ENCODE measurements around the gene SLC27A5. TPM values are rescaled to one million over a fixed set of nuclear protein-coding genes. Genes with fewer than 3 reads are reported as not detected.
"Not testable (repeated sequence)": the region's sequence is repeated elsewhere in the genome, so short reads cannot be mapped to it uniquely, and the experiment has no call there.

SLC27A5 gene
- polyA plus RNA-seq, 1 of the 3 experiments (the other 2 are of a cell fraction): 57.3 TPM

GRCh38 chr19:58510084-58510862, 1.5 kb downstream of the SLC27A5 start:
- TF ChIP-seq SMC3 (IDR thresholded peaks at IDR 0.05; ENCODE audit: low read depth, low read length) (no peak), FOXJ3 (CRISPR knock-in tag; IDR thresholded peaks at IDR 0.05) (no peak), CHD2 (IDR thresholded peaks at IDR 0.05; ENCODE audit: low read length, partially characterized antibody) (no peak), TCF12 (IDR thresholded peaks at IDR 0.05) (no peak)
- Histone ChIP-seq H3K4me3 (ENCODE audit: low read depth in 2 of 2, low read length in 1 of 2) (no peak overlapping the region), H3K36me3 (replicated peaks in 1 of 2; ENCODE audit: control insufficient read depth in 1 of 2, insufficient read depth in 2 of 2, low read length in 1 of 2) (peaks cover 6 to 9% of the 10 kb centered on the region in 2 experiments), H3K27ac (ENCODE audit: low read depth in 2 of 2, low read length in 1 of 2) (no peak overlapping the region), H3K9me3 (no peaks in the 10 kb centered on the region), H3K27me3 (ENCODE audit: insufficient read depth) (no peaks in the 10 kb centered on the region), H3K79me2 (ENCODE audit: insufficient read depth) (peaks cover 18% of the 10 kb centered on the region), H3K9ac (no peak overlapping the region), H3K4me1 (ENCODE audit: control insufficient read depth in 1 of 2, insufficient read depth in 2 of 2, low read depth in 1 of 2, low read length in 1 of 2) (peaks cover 0 to 10% of the 10 kb centered on the region in 2 experiments; a peak in 1 of 4 replicates), H3K9me2 (no peaks in the 10 kb centered on the region), H4K20me1 (ENCODE audit: insufficient read depth) (no peaks in the 10 kb centered on the region), H3K4me2 (no peak overlapping the region), H2AFZ (ENCODE audit: low read depth) (no peak overlapping the region), H3F3A (replicated peaks; ENCODE audit: insufficient read depth) (peaks cover 4% of the 10 kb centered on the region)
- POLR2A ChIA-PET: no interaction called here
- DNase-seq: no peak
- CTCF ChIA-PET: interaction anchor here (6.9 kb wide), 1 partner anchor 9 kb away, joined by 30 read pairs; the partner anchor contains the start of gene ZBTB45
- 84% methylated on average over 7 of the region's 8 CpGs for WGBS (ENCODE audit: low lambda C conversion rate)

GRCh38 chr19:58509731-58510083, 2.1 kb downstream of the SLC27A5 start:
- no peaks in the 10 kb centered on the region for H4K20me1 ChIP-seq (ENCODE audit: insufficient read depth)
- H3K27ac ChIP-seq (ENCODE audit: low read depth in 2 of 2, low read length in 1 of 2): no peak overlapping the region
- H3F3A ChIP-seq (replicated peaks; ENCODE audit: insufficient read depth): peaks cover 4% of the 10 kb centered on the region
- H3K36me3 ChIP-seq (replicated peaks in 1 of 2; ENCODE audit: control insufficient read depth in 1 of 2, insufficient read depth in 2 of 2, low read length in 1 of 2): peaks cover 6 to 9% of the 10 kb centered on the region in 2 experiments
- ChIA-PET POLR2A (no interaction called here), CTCF (interaction anchor here (6.9 kb wide), 1 partner anchor 9 kb away, joined by 30 read pairs; the partner anchor contains the start of gene ZBTB45)
- no peaks in the 10 kb centered on the region for H3K27me3 ChIP-seq (ENCODE audit: insufficient read depth)
- H2AFZ ChIP-seq (ENCODE audit: low read depth): no peak overlapping the region
- DNase-seq: no peak
- no peak overlapping the region for H3K9ac ChIP-seq
- H3K4me1 ChIP-seq (ENCODE audit: control insufficient read depth in 1 of 2, insufficient read depth in 2 of 2, low read depth in 1 of 2, low read length in 1 of 2): peaks cover 0 to 8% of the 10 kb centered on the region in 2 experiments; a peak in 1 of 4 replicates
- H3K79me2 ChIP-seq (ENCODE audit: insufficient read depth): peaks cover 12% of the 10 kb centered on the region
- WGBS (ENCODE audit: low lambda C conversion rate): 87% methylated on average over 10 of the region's 11 CpGs
- TF ChIP-seq, protein P1, sequence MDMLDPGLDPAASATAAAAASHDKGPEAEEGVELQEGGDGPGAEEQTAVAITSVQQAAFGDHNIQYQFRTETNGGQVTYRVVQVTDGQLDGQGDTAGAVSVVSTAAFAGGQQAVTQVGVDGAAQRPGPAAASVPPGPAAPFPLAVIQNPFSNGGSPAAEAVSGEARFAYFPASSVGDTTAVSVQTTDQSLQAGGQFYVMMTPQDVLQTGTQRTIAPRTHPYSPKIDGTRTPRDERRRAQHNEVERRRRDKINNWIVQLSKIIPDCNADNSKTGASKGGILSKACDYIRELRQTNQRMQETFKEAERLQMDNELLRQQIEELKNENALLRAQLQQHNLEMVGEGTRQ (IDR thresholded peaks at IDR 0.05; ENCODE audit: borderline replicate concordance, low read depth, low read length): no peak
- TF ChIP-seq, protein P2, sequence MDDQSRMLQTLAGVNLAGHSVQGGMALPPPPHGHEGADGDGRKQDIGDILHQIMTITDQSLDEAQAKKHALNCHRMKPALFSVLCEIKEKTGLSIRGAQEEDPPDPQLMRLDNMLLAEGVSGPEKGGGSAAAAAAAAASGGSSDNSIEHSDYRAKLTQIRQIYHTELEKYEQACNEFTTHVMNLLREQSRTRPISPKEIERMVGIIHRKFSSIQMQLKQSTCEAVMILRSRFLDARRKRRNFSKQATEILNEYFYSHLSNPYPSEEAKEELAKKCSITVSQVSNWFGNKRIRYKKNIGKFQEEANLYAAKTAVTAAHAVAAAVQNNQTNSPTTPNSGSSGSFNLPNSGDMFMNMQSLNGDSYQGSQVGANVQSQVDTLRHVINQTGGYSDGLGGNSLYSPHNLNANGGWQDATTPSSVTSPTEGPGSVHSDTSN (IDR thresholded peaks at IDR 0.05): no peak
- TF ChIP-seq MEF2A (IDR thresholded peaks at IDR 0.05; ENCODE audit: borderline replicate concordance, low read depth): no peak
- H3K9me3 ChIP-seq: no peaks in the 10 kb centered on the region
- H3K4me2 ChIP-seq: no peak overlapping the region
- no peaks in the 10 kb centered on the region for H3K9me2 ChIP-seq
- no peak overlapping the region for H3K4me3 ChIP-seq (ENCODE audit: low read depth in 2 of 2, low read length in 1 of 2)

- CTCF ChIA-PET: interaction anchor here (6.9 kb wide), 1 partner anchor 11 kb away, joined by 30 read pairs; the partner anchor contains the start of gene ZBTB45
- 59% methylated on average over 6 of the region's 8 CpGs for WGBS (ENCODE audit: low lambda C conversion rate)
- POLR2A ChIA-PET: interaction anchor here (0.6 kb wide), 1 partner anchor 42 kb away, joined by 3 read pairs; no protein-coding TSS in a partner anchor
Measured at GRCh38 chr19:58507602-58508223, 4.1 kb downstream of the SLC27A5 start.

More at GRCh38 chr19:58507602-58508223, 4.1 kb downstream of the SLC27A5 start:
- not testable (repeated sequence) for H3K27ac ChIP-seq (ENCODE audit: low read depth in 2 of 2, low read length in 1 of 2); H3F3A ChIP-seq (replicated peaks; ENCODE audit: insufficient read depth); H3K27me3 ChIP-seq (ENCODE audit: insufficient read depth); H3K9me2 ChIP-seq; DNase-seq; H3K79me2 ChIP-seq (ENCODE audit: insufficient read depth); H3K9me3 ChIP-seq; H3K36me3 ChIP-seq (replicated peaks in 1 of 2; ENCODE audit: control insufficient read depth in 1 of 2, insufficient read depth in 2 of 2, low read length in 1 of 2); H3K9ac ChIP-seq; H4K20me1 ChIP-seq (ENCODE audit: insufficient read depth); H2AFZ ChIP-seq (ENCODE audit: low read depth); H3K4me3 ChIP-seq (ENCODE audit: low read depth in 2 of 2, low read length in 1 of 2); H3K4me1 ChIP-seq (ENCODE audit: control insufficient read depth in 1 of 2, insufficient read depth in 2 of 2, low read depth in 1 of 2, low read length in 1 of 2); H3K4me2 ChIP-seq

Data from SK-N-SH (cell line).